B cell (primary cell): ENCODE data around the gene BANF2. TPM values are rescaled to one million over a fixed set of nuclear protein-coding genes. Genes with fewer than 3 reads are reported as not detected.

Source experiments
- ATAC-seq: fragments of 200-7000 bp; cut with Tn5 transposase; one replicate; pipeline ENCODE4 v1.10.0; 2021; ENCODE audit warnings: low read depth, mild to moderate bottlenecking, moderate number of reproducible peaks, moderate library complexity
- CTCF ChIA-PET: fragments of 350-600 bp; sonication (Branson Sonifier 250); formaldehyde crosslinking; loops from one replicate; lab custom pipeline; 2021; ENCODE audit warnings: antibody characterized with exemption, inconsistent platforms; lab: Charles Lee
- POLR2A ChIA-PET: fragments of 350-600 bp; sonication (Branson Sonifier 250); formaldehyde crosslinking; loops from one replicate; lab custom pipeline; 2021; ENCODE audit warnings: antibody characterized with exemption; lab: Charles Lee
- DNase-seq: peaks from one replicate; pipeline ENCODE4 v3.0.0; 2013
- H2AFZ ChIP-seq: 2 replicates; pipeline ENCODE4 v1.6.1; 2012; ENCODE audit warnings: mild to moderate bottlenecking, low read depth, low read length; ENCODE audit not compliant: insufficient read depth, poor library complexity, severe bottlenecking
- H3K27ac ChIP-seq, 2 donors: 1 replicate in 1 of 2; 2 replicates in 1 of 2; pipeline ENCODE4 v1.5.1; 2012 to 2013; ENCODE audit warnings: low read length in 2 of 2, mild to moderate bottlenecking in 2 of 2, moderate library complexity in 1 of 2
- H3K27me3 ChIP-seq, 4 experiments: fragments of 200-600 bp in 1 of 4; sonication (generic) in 1 of 4; replicated peaks in 1 of 4; 1 replicate in 2 of 4; 2 replicates in 2 of 4; pipeline versions ENCODE4 v1.6.1 to v1.7.0; 2013 to 2016; ENCODE audit warnings: low read length in 3 of 4, mild to moderate bottlenecking in 2 of 4, mixed read lengths in 1 of 4, moderate library complexity in 1 of 4; ENCODE audit not compliant: insufficient read depth in 4 of 4, control insufficient read depth in 3 of 4; ENCODE audit errors: control extremely low read depth in 1 of 4
- H3K36me3 ChIP-seq, 2 experiments: replicated peaks in 1 of 2; 1 replicate in 1 of 2; 2 replicates in 1 of 2; pipeline versions ENCODE4 v1.6.1 to v1.7.1; 2013; ENCODE audit warnings: low read length in 1 of 2; ENCODE audit not compliant: insufficient read depth in 2 of 2, control insufficient read depth in 1 of 2; ENCODE audit errors: control extremely low read depth in 1 of 2, extremely low read depth in 1 of 2
- H3K4me1 ChIP-seq, 2 donors: fragments of 200-600 bp in 1 of 2; sonication (generic) in 1 of 2; 1 replicate in 1 of 2; 2 replicates in 1 of 2; pipeline versions ENCODE4 v1.5.1 to v1.6.1; 2013 to 2017; ENCODE audit warnings: low read length in 2 of 2; ENCODE audit not compliant: control insufficient read depth in 2 of 2, insufficient read depth in 2 of 2
- H3K4me2 ChIP-seq: replicated peaks from 2 replicates; pipeline ENCODE3; 2012; ENCODE audit warnings: mild to moderate bottlenecking, low read depth, low read length; ENCODE audit not compliant: poor library complexity, severe bottlenecking
- H3K4me3 ChIP-seq, 5 experiments: fragments of 200-600 bp in 1 of 5; sonication (generic) in 1 of 5; 1 replicate in 3 of 5; 2 replicates in 2 of 5; pipeline versions ENCODE4 v1.5.1 to v1.7.0; 2011 to 2016; ENCODE audit warnings: low read length in 4 of 5, mild to moderate bottlenecking in 4 of 5, low read depth in 2 of 5, control low read depth in 1 of 5, moderate library complexity in 1 of 5; ENCODE audit not compliant: insufficient read depth in 1 of 5; ENCODE audit errors: control extremely low read depth in 1 of 5, extremely low read depth in 1 of 5
- H3K79me2 ChIP-seq: fragments of 200-600 bp; sonication (generic); one replicate; pipeline ENCODE4 v1.6.0; 2016; ENCODE audit warnings: low read length; ENCODE audit not compliant: control insufficient read depth, insufficient read depth
- H3K9ac ChIP-seq: fragments of 200-600 bp; sonication (generic); 2 replicates; pipeline ENCODE4 v1.6.1; 2017; ENCODE audit warnings: mild to moderate bottlenecking, low read length, moderate library complexity
- H3K9me3 ChIP-seq, 3 donors: one replicate each; pipeline versions ENCODE4 v1.6.1 to v1.7.1; 2013; ENCODE audit warnings: low read length in 2 of 3; ENCODE audit not compliant: control insufficient read depth in 2 of 3, insufficient read depth in 1 of 3; ENCODE audit errors: control extremely low read depth in 1 of 3
- H4K20me1 ChIP-seq: 2 replicates; pipeline ENCODE4 v1.6.0; 2012; ENCODE audit warnings: mild to moderate bottlenecking, low read length; ENCODE audit not compliant: insufficient read depth, control insufficient read depth, poor library complexity, severe bottlenecking
- H3K27ac Mint-ChIP-seq: one replicate; pipeline ENCODE4 v1.8.0; 2021; ENCODE audit warnings: mixed read lengths
- H3K27me3 Mint-ChIP-seq: one replicate; pipeline ENCODE4 v1.8.0; 2021; ENCODE audit warnings: mixed read lengths
- H3K4me1 Mint-ChIP-seq: one replicate; pipeline ENCODE4 v1.8.0; 2021; ENCODE audit warnings: mixed read lengths
- H3K4me3 Mint-ChIP-seq: one replicate; pipeline ENCODE4 v1.8.0; 2021; ENCODE audit warnings: mixed read lengths
- H3K9me3 Mint-ChIP-seq: one replicate; pipeline ENCODE4 v1.8.0; 2022; ENCODE audit warnings: mixed read lengths; ENCODE audit not compliant: insufficient read depth
- CTCF ChIP-seq: fragments of 200-600 bp; IDR thresholded peaks from one replicate; pipeline ENCODE4 v1.8.0; 2022; ENCODE audit warnings: antibody characterized with exemption, mild to moderate bottlenecking
- EZH2 ChIP-seq: IDR thresholded peaks from 2 replicates; pipeline ENCODE4 v1.6.1; 2012; ENCODE audit warnings: borderline replicate concordance, low read depth, mild to moderate bottlenecking, moderate library complexity, low read length; ENCODE audit not compliant: insufficient read depth, poor library complexity, severe bottlenecking
- WGBS: methylation state at CpG from one replicate; pipeline ENCODE4 v1.1.5; 2013; ENCODE audit warnings: missing lambda C conversion rate; ENCODE audit not compliant: insufficient coverage; 5-methylcytosine and 5-hydroxymethylcytosine counted together
- intact Hi-C: fragments of 100-400 bp; cut with micrococcal nuclease; formaldehyde crosslinking; loops from one replicate; pipeline ENCODE4 v1.10.0; 2022
- polyA plus RNA-seq: library from polyadenylated mRNA; depleted of rRNA; stranded (reverse); fragments of >200 nt; gene quantifications from 2 replicates; pipeline ENCODE4 v1.2.3, GENCODE V29; 2012
- total RNA-seq, 2 donors: library from RNA; stranded (reverse); fragments of 120-200 nt in 1 of 2; gene quantifications; 1 replicate in 1 of 2; 2 replicates in 1 of 2; pipeline versions ENCODE4 v1.2.3 to v1.2.4, GENCODE V29; 2013 to 2022

Gene BANF2
- total and polyA plus RNA-seq, 2 donors (not counting 1 experiment from before 2014, with no cell fraction given): not detected

GRCh38 chr20:17698384-17698783, 1.4 kb upstream of the BANF2 start:
- 66% methylated on average over 4 of the region's 5 CpGs for WGBS
- ATAC-seq (no peak), DNase-seq (no peak)
- Mint-ChIP-seq H3K27ac (no peak overlapping the region), H3K27me3 (peaks cover 10% of the 10 kb centered on the region), H3K9me3 (no peaks in the 10 kb centered on the region), H3K4me1 (no peaks in the 10 kb centered on the region), H3K4me3 (no peak overlapping the region)
- Histone ChIP-seq H3K79me2 (no peaks in the 10 kb centered on the region), H3K4me2 (no peak overlapping the region), H3K4me1 (no peaks in the 10 kb centered on the region), H3K4me3 (no peak overlapping the region), H4K20me1 (no peaks in the 10 kb centered on the region), H2AFZ (no peak overlapping the region), H3K36me3 (no peaks in the 10 kb centered on the region), H3K9me3 (no peaks in the 10 kb centered on the region), H3K27me3 (peaks cover 0 to 5% (median 0%) of the 10 kb centered on the region in 4 experiments), H3K27ac (no peak overlapping the region), H3K9ac (no peak overlapping the region)
- intact Hi-C loops: no loop called here
- ChIA-PET POLR2A (no interaction called here), CTCF (no interaction called here)
- TF ChIP-seq CTCF (no peak), EZH2 (no peak)

GRCh38 chr20:17700637-17701036, 871 bp downstream of the BANF2 start:
- 90% methylated on average over 6 of the region's 7 CpGs for WGBS
- Mint-ChIP-seq H3K4me1 (no peaks in the 10 kb centered on the region), H3K27me3 (peaks cover 6% of the 10 kb centered on the region), H3K4me3 (no peak overlapping the region), H3K27ac (no peak overlapping the region), H3K9me3 (no peaks in the 10 kb centered on the region)
- no peak for TF ChIP-seq EZH2
- no peak for TF ChIP-seq CTCF
- ATAC-seq (no peak), DNase-seq (no peak)
- Histone ChIP-seq H3K9ac (no peak overlapping the region), H3K4me1 (no peaks in the 10 kb centered on the region), H3K4me2 (no peak overlapping the region), H3K4me3 (no peak overlapping the region), H3K79me2 (no peaks in the 10 kb centered on the region), H3K36me3 (no peaks in the 10 kb centered on the region), H3K27ac (no peak overlapping the region), H2AFZ (no peak overlapping the region), H4K20me1 (no peaks in the 10 kb centered on the region), H3K9me3 (peaks cover 0 to 4% (median 0%) of the 10 kb centered on the region in 3 donors), H3K27me3 (no peaks in the 10 kb centered on the region)
- ChIA-PET POLR2A (no interaction called here), CTCF (no interaction called here)
- intact Hi-C loops: no loop called here
